Common myeloid progenitor, CD34-positive (primary cell): ENCODE data around the gene CLSTN2.
"Not testable (repeated sequence)": the region's sequence is repeated elsewhere in the genome, so short reads cannot be mapped to it uniquely, and the experiment has no call there.

ENCODE experiments used
- CTCF ChIA-PET: fragments of 350-600 bp; sonication (Branson Sonifier 250); formaldehyde crosslinking; loops from one replicate; lab custom pipeline; 2021; ENCODE audit warnings: antibody characterized with exemption; lab: Charles Lee
- POLR2A ChIA-PET: fragments of 350-600 bp; sonication (Branson Sonifier 250); formaldehyde crosslinking; loops from one replicate; lab custom pipeline; 2021; ENCODE audit warnings: antibody characterized with exemption; lab: Charles Lee
- DNase-seq, 3 donors: peaks; one replicate each; pipeline versions ENCODE4 v3.0.0 to v3.0.0-alpha.2; 2013
- H3K27ac ChIP-seq, 2 experiments: 1 replicate in 1 of 2; 2 replicates in 1 of 2; pipeline ENCODE4 v1.7.0; 2013; ENCODE audit warnings: inconsistent platforms in 2 of 2, low read length in 2 of 2, mild to moderate bottlenecking in 2 of 2, low read depth in 1 of 2, moderate library complexity in 1 of 2; ENCODE audit not compliant: severe bottlenecking in 2 of 2, insufficient read depth in 1 of 2, poor library complexity in 1 of 2
- H3K27me3 ChIP-seq, 5 experiments: replicated peaks in 2 of 5; 1 replicate in 3 of 5; 2 replicates in 2 of 5; pipeline versions ENCODE4 v1.6.1 to v1.7.0; 2013; ENCODE audit warnings: low read length in 4 of 5, mild to moderate bottlenecking in 2 of 5, moderate library complexity in 2 of 5, inconsistent platforms in 1 of 5; ENCODE audit not compliant: insufficient read depth in 5 of 5, control insufficient read depth in 4 of 5
- H3K36me3 ChIP-seq, 4 experiments: 1 replicate in 2 of 4; 2 replicates in 2 of 4; pipeline versions ENCODE4 v1.6.1 to v1.7.0; 2013; ENCODE audit warnings: low read length in 3 of 4, control low read depth in 1 of 4, mild to moderate bottlenecking in 1 of 4; ENCODE audit not compliant: control insufficient read depth in 4 of 4, insufficient read depth in 4 of 4
- H3K4me1 ChIP-seq, 4 experiments: 1 replicate in 3 of 4; 2 replicates in 1 of 4; pipeline versions ENCODE4 v1.6.1 to v1.7.1; 2013; ENCODE audit warnings: low read length in 3 of 4, mild to moderate bottlenecking in 3 of 4, control low read depth in 1 of 4, inconsistent platforms in 1 of 4, moderate library complexity in 1 of 4; ENCODE audit not compliant: control insufficient read depth in 4 of 4, insufficient read depth in 4 of 4; ENCODE audit errors: control extremely low read depth in 1 of 4
- H3K4me3 ChIP-seq, 7 experiments: 1 replicate in 4 of 7; 2 replicates in 3 of 7; pipeline versions ENCODE4 v1.5.1 to v1.7.0; 2013; ENCODE audit warnings: mild to moderate bottlenecking in 7 of 7, low read length in 6 of 7, moderate library complexity in 6 of 7, inconsistent platforms in 2 of 7, low read depth in 2 of 7, control low read depth in 1 of 7; ENCODE audit not compliant: insufficient read depth in 4 of 7, control insufficient read depth in 1 of 7; ENCODE audit errors: extremely low read depth in 1 of 7
- H3K9me3 ChIP-seq, 5 experiments: 1 replicate in 4 of 5; 2 replicates in 1 of 5; pipeline versions ENCODE4 v1.6.1 to v1.7.1; 2013; ENCODE audit warnings: low read length in 4 of 5, mild to moderate bottlenecking in 2 of 5, inconsistent platforms in 1 of 5, low read depth in 1 of 5, moderate library complexity in 1 of 5; ENCODE audit not compliant: control insufficient read depth in 4 of 5, insufficient read depth in 2 of 5; ENCODE audit errors: control extremely low read depth in 1 of 5
- WGBS: methylation state at CpG from one replicate; pipeline ENCODE4 v1.1.5; 2013; ENCODE audit not compliant: insufficient coverage; 5-methylcytosine and 5-hydroxymethylcytosine counted together

Gene CLSTN2

DNA sequence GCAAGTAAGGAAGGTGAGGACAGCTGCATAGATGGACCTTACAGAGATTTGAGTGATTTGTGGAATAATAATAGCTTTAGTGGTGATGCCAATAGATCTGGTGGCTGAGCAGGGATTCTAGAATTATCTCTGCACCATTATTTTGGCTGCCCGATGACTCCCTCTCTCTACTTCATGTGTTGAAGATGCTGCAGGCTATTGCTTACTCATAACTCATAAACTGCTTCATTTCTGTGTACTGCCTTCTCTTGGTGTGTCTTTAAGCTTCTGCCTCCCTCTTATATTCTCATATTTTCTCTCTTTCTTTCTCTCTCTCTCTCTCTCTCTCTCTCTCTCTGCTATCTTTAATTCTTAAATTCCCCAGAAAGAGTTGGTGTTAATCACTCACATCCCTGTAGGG is 486.9 kb downstream of the CLSTN2 start:
- no peaks in the 10 kb centered on the region for H3K4me1 ChIP-seq
- ChIA-PET CTCF (no interaction called here), POLR2A (no interaction called here)
- H3K4me3 ChIP-seq: no peak overlapping the region
- 100% methylated on average over 1 of the region's 1 CpG for WGBS
- no peak for DNase-seq
- no peaks in the 10 kb centered on the region for H3K36me3 ChIP-seq
- no peaks in the 10 kb centered on the region for H3K9me3 ChIP-seq
- no peak overlapping the region for H3K27ac ChIP-seq
- H3K27me3 ChIP-seq: peaks cover 0 to 8% (median 5%) of the 10 kb centered on the region in 5 experiments

DNA sequence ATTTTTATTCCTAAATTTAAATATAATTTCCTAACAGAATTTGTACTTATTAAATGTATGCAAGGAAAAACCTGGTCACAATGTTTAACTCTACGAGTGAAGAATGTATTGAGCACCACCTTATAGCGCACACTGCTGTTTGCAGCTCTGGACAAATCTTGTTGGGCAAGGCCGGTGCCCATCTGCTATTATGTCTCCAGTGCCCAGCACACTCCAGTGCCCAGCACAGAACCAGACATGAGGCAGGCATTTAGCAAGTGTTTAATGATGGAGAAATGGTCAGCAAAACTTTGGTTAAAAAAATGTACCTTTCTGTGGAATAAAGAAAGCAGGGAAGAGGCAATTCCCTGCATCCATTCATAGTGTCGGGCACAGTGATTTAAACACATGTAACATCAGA is 488.2 kb downstream of the CLSTN2 start:
- H3K9me3 ChIP-seq: no peaks in the 10 kb centered on the region
- no peak for DNase-seq
- ChIA-PET POLR2A (no interaction called here), CTCF (no interaction called here)
- H3K4me3 ChIP-seq: no peak overlapping the region
- H3K36me3 ChIP-seq: no peaks in the 10 kb centered on the region
- WGBS: 96% methylated on average over 4 of the region's 4 CpGs
- no peaks in the 10 kb centered on the region for H3K4me1 ChIP-seq
- peaks cover 0 to 8% (median 5%) of the 10 kb centered on the region in 5 experiments for H3K27me3 ChIP-seq
- H3K27ac ChIP-seq: no peak overlapping the region

DNA sequence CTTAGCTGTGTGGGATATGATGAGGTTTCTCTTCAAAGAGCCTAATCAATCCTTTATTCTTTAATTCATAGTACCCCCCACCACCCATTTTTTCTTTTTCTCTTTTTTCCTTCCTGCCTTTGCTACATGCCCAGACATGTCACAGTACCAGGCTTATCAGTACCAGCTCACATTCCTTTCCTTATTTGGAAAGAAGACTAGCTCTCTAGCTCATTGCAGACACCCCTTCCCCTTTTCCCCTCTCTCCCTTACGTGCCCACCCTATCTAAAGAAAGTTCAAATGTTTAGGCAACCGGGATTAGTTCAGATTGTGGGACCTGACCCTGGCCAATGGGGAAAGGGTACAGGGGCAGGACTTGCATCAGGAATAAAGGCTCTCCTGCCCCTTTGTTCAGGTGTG is 488.6 kb downstream of the CLSTN2 start:
- H3K4me3 ChIP-seq, H3K27ac ChIP-seq, CTCF ChIA-PET, DNase-seq, H3K9me3 ChIP-seq, H3K36me3 ChIP-seq, H3K27me3 ChIP-seq, H3K4me1 ChIP-seq, POLR2A ChIA-PET: not testable (repeated sequence)
- no CpG with 5 or more reads among the region's 2 CpGs for WGBS

DNA sequence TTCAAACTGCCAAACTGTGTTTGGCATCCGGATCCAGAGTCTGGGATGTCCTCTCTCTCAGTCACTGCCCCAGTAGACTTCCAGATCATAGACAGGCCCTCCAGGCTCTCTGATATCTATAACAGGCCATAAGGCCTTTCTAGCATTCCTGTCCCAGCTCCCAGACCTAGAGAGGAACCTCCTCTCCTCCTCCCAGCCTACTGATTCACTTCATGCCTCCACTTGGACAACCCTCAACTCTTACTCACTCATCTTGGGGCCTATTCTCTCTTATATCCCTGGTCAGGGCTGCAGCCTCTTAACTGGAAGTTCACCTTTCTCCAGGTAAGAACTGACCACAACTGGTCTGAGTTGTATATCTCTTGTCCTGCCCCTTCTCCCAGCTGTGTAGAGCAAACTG is 489.2 kb downstream of the CLSTN2 start:
- DNase-seq: no peak
- no peaks in the 10 kb centered on the region for H3K36me3 ChIP-seq
- no peaks in the 10 kb centered on the region for H3K4me1 ChIP-seq
- CTCF ChIA-PET: no interaction called here
- no peak overlapping the region for H3K4me3 ChIP-seq
- H3K27ac ChIP-seq: no peak overlapping the region
- H3K27me3 ChIP-seq: peaks cover 0 to 8% (median 5%) of the 10 kb centered on the region in 5 experiments
- POLR2A ChIA-PET: no interaction called here
- H3K9me3 ChIP-seq: no peaks in the 10 kb centered on the region
- WGBS: 100% methylated on average over 1 of the region's 1 CpG

DNA sequence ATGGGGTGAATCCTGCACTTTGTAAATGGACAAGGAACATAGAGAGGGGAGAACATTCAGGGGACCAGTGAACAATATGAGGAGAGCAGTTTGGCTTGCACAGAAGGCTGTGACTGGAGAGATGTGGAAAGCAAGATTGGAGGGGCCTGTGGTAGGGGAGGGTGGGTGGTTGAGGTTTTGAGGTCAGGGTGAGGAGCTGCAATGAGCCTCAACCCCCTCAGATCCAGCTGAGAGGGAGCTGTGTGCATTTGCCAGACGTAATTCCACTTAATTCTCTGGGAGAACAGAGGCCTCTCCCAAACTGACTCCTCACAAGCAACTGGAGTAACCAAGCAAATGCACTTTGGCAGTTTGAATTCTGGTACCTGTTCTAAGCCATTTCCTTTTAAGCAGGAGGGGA is 489.7 kb downstream of the CLSTN2 start:
- Histone ChIP-seq H3K36me3 (no peaks in the 10 kb centered on the region), H3K9me3 (no peaks in the 10 kb centered on the region), H3K4me3 (no peak overlapping the region), H3K27ac (no peak overlapping the region), H3K4me1 (no peaks in the 10 kb centered on the region), H3K27me3 (peaks cover 0 to 8% (median 5%) of the 10 kb centered on the region in 5 experiments)
- POLR2A ChIA-PET: no interaction called here
- WGBS: 92% methylated on average over 1 of the region's 1 CpG
- DNase-seq: no peak
- CTCF ChIA-PET: no interaction called here

DNA sequence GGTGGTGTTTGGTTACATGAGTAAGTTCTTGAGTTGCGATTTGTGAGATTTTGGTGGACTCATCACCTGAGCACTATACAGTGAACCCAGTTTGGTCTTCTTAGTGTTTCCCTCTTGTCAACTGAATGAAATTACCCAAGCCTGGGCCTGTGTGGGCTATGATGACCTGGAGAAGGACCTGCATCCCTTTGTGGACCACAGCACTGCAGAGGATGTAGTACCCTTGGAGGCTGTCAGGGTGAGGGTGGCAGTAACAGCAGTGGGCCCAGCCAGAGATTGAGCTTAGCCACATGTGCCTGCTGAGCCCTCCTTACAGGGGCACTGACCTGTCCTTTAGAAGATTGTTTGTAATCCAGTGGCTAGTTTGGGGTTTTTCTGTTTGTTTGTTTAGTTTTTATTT is 492.8 kb downstream of the CLSTN2 start:
- peaks cover 0 to 3% (median 0%) of the 10 kb centered on the region in 5 experiments for H3K27me3 ChIP-seq
- H3K27ac ChIP-seq: no peak overlapping the region
- no peaks in the 10 kb centered on the region for H3K36me3 ChIP-seq
- no peak overlapping the region for H3K4me3 ChIP-seq
- no peak for DNase-seq
- POLR2A ChIA-PET: no interaction called here
- CTCF ChIA-PET: no interaction called here
- no peaks in the 10 kb centered on the region for H3K9me3 ChIP-seq
- WGBS: no CpG with 5 or more reads among the region's 1 CpG
- H3K4me1 ChIP-seq: no peaks in the 10 kb centered on the region

DNA sequence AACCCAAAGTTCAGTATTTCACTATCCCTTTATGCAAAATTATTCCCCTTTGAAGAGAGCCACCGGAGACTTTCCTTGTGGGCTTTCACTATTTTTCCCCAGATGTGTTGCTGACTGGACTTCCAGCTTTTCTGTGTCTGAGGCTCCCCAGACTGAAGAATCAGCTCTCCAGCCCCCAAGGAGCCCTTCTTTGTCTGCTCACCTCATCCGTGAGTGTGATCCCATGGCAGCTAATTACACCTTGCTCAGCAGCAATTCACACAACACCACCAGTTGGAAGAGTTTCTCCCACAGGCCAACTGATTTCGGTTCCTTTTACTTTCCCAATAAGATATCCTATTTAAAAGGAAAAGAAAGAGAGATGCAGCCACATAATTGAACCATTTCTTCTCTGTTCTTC is 493.4 kb downstream of the CLSTN2 start:
- CTCF ChIA-PET: no interaction called here
- no peaks in the 10 kb centered on the region for H3K36me3 ChIP-seq
- no peak overlapping the region for H3K27ac ChIP-seq
- peaks cover 0 to 3% (median 0%) of the 10 kb centered on the region in 5 experiments for H3K27me3 ChIP-seq
- POLR2A ChIA-PET: no interaction called here
- WGBS: 67% methylated on average over 3 of the region's 3 CpGs
- H3K4me3 ChIP-seq: no peak overlapping the region
- H3K4me1 ChIP-seq: no peaks in the 10 kb centered on the region
- no peaks in the 10 kb centered on the region for H3K9me3 ChIP-seq
- DNase-seq: no peak
